PC-3 (cell line): ENCODE data around the gene CPZ. TPM values are rescaled to one million over a fixed set of nuclear protein-coding genes. Genes with fewer than 3 reads are reported as not detected.

ENCODE experiments used
- ATAC-seq: fragments of 200-7000 bp; cut with Tn5 transposase; 2 replicates; pipeline ENCODE4 v1.9.1; 2020; ENCODE audit warnings: mild to moderate bottlenecking, moderate library complexity
- BruUV-seq: library from RNA; stranded (reverse); fragments of 400-500 nt; replicated peaks from 2 replicates; lab custom pipeline; 2021; lab: Mats Ljungman, UMichigan
- CTCF ChIA-PET: fragments of 300-600 bp; sonication (Branson Sonifier 250); formaldehyde crosslinking; loops from one replicate; lab custom pipeline; 2022; ENCODE audit warnings: antibody characterized with exemption; lab: Charles Lee
- POLR2A ChIA-PET: fragments of 300-600 bp; sonication (Branson Sonifier 250); formaldehyde crosslinking; loops from one replicate; lab custom pipeline; 2022; ENCODE audit warnings: antibody characterized with exemption; ENCODE audit not compliant: unreplicated experiment; lab: Charles Lee
- DNase-seq: peaks from one replicate; pipeline ENCODE4 v3.0.0-alpha.2; 2015
- H2AFZ ChIP-seq: fragments of 300-600 bp; sonication (generic); 2 replicates; pipeline ENCODE4 v1.6.0; 2016; ENCODE audit warnings: antibody characterized with exemption, low read length
- H3F3A ChIP-seq: fragments of 300-600 bp; sonication (generic); one replicate; pipeline ENCODE4 v1.6.0; 2017; ENCODE audit warnings: antibody characterized with exemption, low read length, control low read depth, mild to moderate bottlenecking; ENCODE audit not compliant: unreplicated experiment
- H3K27ac ChIP-seq: fragments of 300-600 bp; sonication (generic); 2 replicates; pipeline ENCODE4 v1.5.1; 2016; ENCODE audit warnings: mild to moderate bottlenecking, low read length
- H3K27me3 ChIP-seq: fragments of 300-600 bp; sonication (generic); 2 replicates; pipeline ENCODE4 v1.6.1; 2016; ENCODE audit warnings: low read length, mixed read lengths
- H3K36me3 ChIP-seq: fragments of 300-600 bp; sonication (generic); 2 replicates; pipeline ENCODE4 v1.6.1; 2016; ENCODE audit warnings: low read depth, mixed run types, low read length, mixed read lengths
- H3K4me1 ChIP-seq: fragments of 300-600 bp; sonication (generic); 2 replicates; pipeline ENCODE4 v1.5.1; 2016; ENCODE audit warnings: low read length; ENCODE audit not compliant: insufficient read depth
- H3K4me2 ChIP-seq: fragments of 300-600 bp; sonication (generic); 2 replicates; pipeline ENCODE4 v1.6.0; 2016; ENCODE audit warnings: low read length
- H3K4me3 ChIP-seq: fragments of 300-600 bp; sonication (generic); 2 replicates; pipeline ENCODE4 v1.5.1; 2016; ENCODE audit warnings: mild to moderate bottlenecking, low read length, mixed read lengths
- H3K79me2 ChIP-seq: fragments of 300-600 bp; sonication (generic); 2 replicates; pipeline ENCODE4 v1.6.1; 2017; ENCODE audit warnings: low read length, mixed read lengths
- H3K9ac ChIP-seq: fragments of 300-600 bp; sonication (generic); 2 replicates; pipeline ENCODE4 v1.6.0; 2016; ENCODE audit warnings: mild to moderate bottlenecking, low read length
- H3K9me2 ChIP-seq: fragments of 300-600 bp; sonication (generic); replicated peaks from 2 replicates; pipeline ENCODE4 v1.6.1; 2016; ENCODE audit warnings: mixed run types, low read length, mixed read lengths
- H3K9me3 ChIP-seq: fragments of 300-600 bp; sonication (generic); 2 replicates; pipeline ENCODE4 v1.6.1; 2016; ENCODE audit warnings: low read length, mixed read lengths
- H4K20me1 ChIP-seq: fragments of 300-600 bp; sonication (generic); 2 replicates; pipeline ENCODE4 v1.6.1; 2016; ENCODE audit warnings: low read length, mixed read lengths
- CTCF ChIP-seq: fragments of 300-600 bp; sonication (generic); conservative IDR thresholded peaks from 2 replicates; pipeline ENCODE4 v1.5.1; 2017; ENCODE audit warnings: antibody characterized with exemption, low read depth, mild to moderate bottlenecking, low read length
- EZH2 ChIP-seq: fragments of 300-600 bp; sonication (generic); IDR thresholded peaks from one replicate; pipeline ENCODE4 v1.6.1; 2017; ENCODE audit warnings: antibody characterized with exemption, mild to moderate bottlenecking, low read length; ENCODE audit not compliant: unreplicated experiment
- EZH2phosphoT487 ChIP-seq: fragments of 300-600 bp; sonication (generic); IDR thresholded peaks from 2 replicates; pipeline ENCODE4 v1.6.1; 2018; ENCODE audit warnings: mild to moderate bottlenecking, antibody characterized with exemption, low read length, borderline replicate concordance
- intact Hi-C: fragments of 100-400 bp; cut with micrococcal nuclease; formaldehyde crosslinking; loops from 2 replicates; pipeline ENCODE4 v1.9.0; 2023
- total RNA-seq: library from RNA; depleted of rRNA; stranded (reverse); fragments of >200 nt; gene quantifications from 2 replicates; pipeline ENCODE4 v1.2.3, GENCODE V29; 2014

Gene CPZ
- total RNA-seq, 1 experiment from 2014 or later, result 27.9 TPM

GRCh38 chr4:8642651-8643321 is 50.2 kb downstream of the CPZ start:
- no peak overlapping the region for H3K4me2 ChIP-seq
- H3K79me2 ChIP-seq, result no peaks in the 10 kb centered on the region
- no peaks in the 10 kb centered on the region for H3K4me1 ChIP-seq
- no peak overlapping the region for H2AFZ ChIP-seq
- POLR2A ChIA-PET, result no interaction called here
- ATAC-seq (no peak), DNase-seq (no peak)
- intact Hi-C loops, result no loop called here
- no peaks in the 10 kb centered on the region for H4K20me1 ChIP-seq
- no peak overlapping the region for H3K4me3 ChIP-seq
- BruUV-seq, result no TSS peak
- no peaks in the 10 kb centered on the region for H3K9me2 ChIP-seq
- no peak overlapping the region for H3K9ac ChIP-seq
- TF ChIP-seq EZH2 (no peak), EZH2phosphoT487 (no peak), CTCF (no peak)
- H3F3A ChIP-seq, result no peaks in the 10 kb centered on the region
- no peaks in the 10 kb centered on the region for H3K9me3 ChIP-seq
- H3K27ac ChIP-seq, result no peak overlapping the region
- CTCF ChIA-PET, result no interaction called here
- H3K36me3 ChIP-seq, result no peaks in the 10 kb centered on the region
- peaks cover 24% of the 10 kb centered on the region for H3K27me3 ChIP-seq

- Histone ChIP-seq H3K9ac (no peak overlapping the region), H3F3A (no peaks in the 10 kb centered on the region), H4K20me1 (no peaks in the 10 kb centered on the region), H3K4me3 (no peak overlapping the region), H3K36me3 (no peaks in the 10 kb centered on the region), H3K4me2 (no peak overlapping the region), H2AFZ (no peak overlapping the region), H3K79me2 (no peaks in the 10 kb centered on the region), H3K4me1 (no peaks in the 10 kb centered on the region), H3K27ac (no peak overlapping the region), H3K9me2 (no peaks in the 10 kb centered on the region), H3K9me3 (no peaks in the 10 kb centered on the region), H3K27me3 (peaks cover 29% of the 10 kb centered on the region)
- CTCF ChIA-PET, result no interaction called here
- DNase-seq (no peak), ATAC-seq (no peak)
- intact Hi-C loops, result no loop called here
- BruUV-seq, result no TSS peak
- POLR2A ChIA-PET, result no interaction called here
- TF ChIP-seq EZH2phosphoT487, result no peak
- TF ChIP-seq EZH2, result no peak
- TF ChIP-seq CTCF, result no peak
Observed at GRCh38 chr4:8643441-8643840, 50.9 kb downstream of the CPZ start.

GRCh38 chr4:8643986-8644385 is 51.4 kb downstream of the CPZ start:
- no TSS peak for BruUV-seq
- no peak for TF ChIP-seq EZH2
- TF ChIP-seq EZH2phosphoT487, result no peak
- no peak for TF ChIP-seq CTCF
- no peaks in the 10 kb centered on the region for H4K20me1 ChIP-seq
- H3K4me1 ChIP-seq, result no peaks in the 10 kb centered on the region
- H3K79me2 ChIP-seq, result no peaks in the 10 kb centered on the region
- no peaks in the 10 kb centered on the region for H3K9me3 ChIP-seq
- H3K27ac ChIP-seq, result no peak overlapping the region
- no peak overlapping the region for H3K4me2 ChIP-seq
- H3K36me3 ChIP-seq, result no peaks in the 10 kb centered on the region
- ChIA-PET CTCF (no interaction called here), POLR2A (no interaction called here)
- intact Hi-C loops, result no loop called here
- H3K9me2 ChIP-seq, result no peaks in the 10 kb centered on the region
- no peak for DNase-seq
- peaks cover 35% of the 10 kb centered on the region for H3K27me3 ChIP-seq
- H2AFZ ChIP-seq, result no peak overlapping the region
- H3K9ac ChIP-seq, result no peak overlapping the region
- no peaks in the 10 kb centered on the region for H3F3A ChIP-seq
- ATAC-seq, result no peak
- no peak overlapping the region for H3K4me3 ChIP-seq
